H9 (cell line): ENCODE results near the gene ABTB1. TPM values are rescaled to one million over a fixed set of nuclear protein-coding genes. Genes with fewer than 3 reads are reported as not detected.

Experiments
- DNase-seq: peaks from one replicate; pipeline ENCODE4 v3.0.0-alpha.2; 2017
- H2AFZ ChIP-seq: one replicate; pipeline ENCODE4 v1.6.1; 2013; ENCODE audit warnings: mild to moderate bottlenecking, low read length, control low read depth, moderate library complexity
- H2AK5ac ChIP-seq: 2 replicates; pipeline ENCODE4 v1.6.1; 2013; ENCODE audit warnings: low read length, control low read depth, mixed read lengths; ENCODE audit not compliant: insufficient read length
- H2BK120ac ChIP-seq: one replicate; pipeline ENCODE4 v1.6.1; 2013; ENCODE audit warnings: low read depth, mild to moderate bottlenecking, low read length, control low read depth, inconsistent platforms; ENCODE audit not compliant: poor library complexity, severe bottlenecking
- H2BK12ac ChIP-seq: 2 replicates; pipeline ENCODE4 v1.6.1; 2013; ENCODE audit warnings: low read length, control low read depth, mixed read lengths, low read depth; ENCODE audit not compliant: insufficient read length
- H2BK15ac ChIP-seq: 2 replicates; pipeline ENCODE4 v1.6.1; 2013; ENCODE audit warnings: low read depth, low read length, control low read depth
- H2BK20ac ChIP-seq: one replicate; pipeline ENCODE4 v1.6.1; 2013; ENCODE audit warnings: low read depth, mild to moderate bottlenecking, low read length, control low read depth, inconsistent platforms; ENCODE audit not compliant: poor library complexity, severe bottlenecking
- H2BK5ac ChIP-seq: 2 replicates; pipeline ENCODE4 v1.6.1; 2013; ENCODE audit warnings: low read length, control low read depth, mixed read lengths; ENCODE audit not compliant: insufficient read length
- H3K14ac ChIP-seq: 2 replicates; pipeline ENCODE4 v1.6.1; 2013; ENCODE audit warnings: low read length, control low read depth; ENCODE audit not compliant: insufficient read depth
- H3K18ac ChIP-seq: 2 replicates; pipeline ENCODE4 v1.6.1; 2013; ENCODE audit warnings: low read depth, mild to moderate bottlenecking, mixed read lengths, low read length, control low read depth; ENCODE audit not compliant: insufficient read length
- H3K23ac ChIP-seq: 2 replicates; pipeline ENCODE4 v1.6.1; 2013; ENCODE audit warnings: low read length, control low read depth, mixed read lengths, low read depth; ENCODE audit not compliant: insufficient read length
- H3K23me2 ChIP-seq: 2 replicates; pipeline ENCODE4 v1.6.1; 2013; ENCODE audit warnings: low read depth, mild to moderate bottlenecking, mixed read lengths, low read length, control low read depth; ENCODE audit not compliant: insufficient read length, poor library complexity, severe bottlenecking
- H3K27ac ChIP-seq: 2 replicates; pipeline ENCODE4 v1.5.1; 2013; ENCODE audit warnings: low read length, control low read depth, mixed read lengths, low read depth; ENCODE audit not compliant: insufficient read length
- H3K27me3 ChIP-seq: 2 replicates; pipeline ENCODE4 v1.6.1; 2013; ENCODE audit warnings: low read length, control low read depth, inconsistent platforms; ENCODE audit not compliant: insufficient read depth
- H3K4ac ChIP-seq: 2 replicates; pipeline ENCODE4 v1.6.1; 2013; ENCODE audit warnings: low read depth, mild to moderate bottlenecking, control low read depth, inconsistent platforms, low read length, moderate library complexity
- H3K4me1 ChIP-seq: 2 replicates; pipeline ENCODE4 v1.6.1; 2013; ENCODE audit warnings: low read length, control low read depth, inconsistent platforms; ENCODE audit not compliant: insufficient read depth
- H3K4me2 ChIP-seq: 2 replicates; pipeline ENCODE4 v1.6.1; 2013; ENCODE audit warnings: low read length, control low read depth, mixed read lengths; ENCODE audit not compliant: insufficient read length, insufficient read depth
- H3K56ac ChIP-seq: 2 replicates; pipeline ENCODE4 v1.6.1; 2013; ENCODE audit warnings: low read depth, mild to moderate bottlenecking, mixed read lengths, low read length, control low read depth; ENCODE audit not compliant: insufficient read length
- H3K79me1 ChIP-seq: 2 replicates; pipeline ENCODE4 v1.6.1; 2013; ENCODE audit warnings: low read depth, mild to moderate bottlenecking, moderate library complexity, low read length, control low read depth, inconsistent platforms; ENCODE audit not compliant: insufficient read depth, poor library complexity, severe bottlenecking
- H3K79me2 ChIP-seq: 2 replicates; pipeline ENCODE4 v1.6.1; 2013; ENCODE audit warnings: low read length, control low read depth, inconsistent platforms; ENCODE audit not compliant: insufficient read depth
- H3K9ac ChIP-seq: 2 replicates; pipeline ENCODE4 v1.6.1; 2013; ENCODE audit warnings: low read length, control low read depth, mixed read lengths; ENCODE audit not compliant: insufficient read length; ENCODE audit errors: extremely low read depth
- H3K9me3 ChIP-seq: one replicate; pipeline ENCODE4 v1.6.1; 2013; ENCODE audit warnings: low read depth, low read length, inconsistent platforms; ENCODE audit not compliant: control insufficient read depth
- H3T11ph ChIP-seq: one replicate; pipeline ENCODE4 v1.6.1; 2013; ENCODE audit warnings: mild to moderate bottlenecking, low read length, control low read depth, inconsistent platforms
- H4K20me1 ChIP-seq: one replicate; pipeline ENCODE4 v1.6.1; 2013; ENCODE audit not compliant: control insufficient read depth, insufficient read length, insufficient read depth
- H4K5ac ChIP-seq: 2 replicates; pipeline ENCODE4 v1.6.1; 2013; ENCODE audit warnings: low read depth, mild to moderate bottlenecking, mixed read lengths, low read length, control low read depth; ENCODE audit not compliant: insufficient read length
- H4K8ac ChIP-seq: replicated peaks from 2 replicates; pipeline ENCODE4 v1.6.1; 2013; ENCODE audit warnings: low read length, control low read depth, mixed read lengths, low read depth; ENCODE audit not compliant: insufficient read length
- H4K91ac ChIP-seq: 2 replicates; pipeline ENCODE4 v1.6.1; 2013; ENCODE audit warnings: low read depth, mild to moderate bottlenecking, moderate library complexity, mixed read lengths, low read length, control low read depth; ENCODE audit not compliant: insufficient read length
- H3K27ac Mint-ChIP-seq, 3 experiments: 2 replicates in 2 of 3; 3 replicates in 1 of 3; pipeline ENCODE4 v1.8.0; 2020 to 2021; ENCODE audit warnings: mixed read lengths in 3 of 3, mild to moderate bottlenecking in 1 of 3, moderate library complexity in 1 of 3
- H3K27me3 Mint-ChIP-seq: 2 replicates; pipeline ENCODE4 v1.8.0; 2021; ENCODE audit warnings: low read depth, mild to moderate bottlenecking, moderate library complexity, mixed read lengths
- H3K36me3 Mint-ChIP-seq, 3 experiments: 2 replicates in 2 of 3; 3 replicates in 1 of 3; pipeline ENCODE4 v1.8.0; 2020 to 2021; ENCODE audit warnings: low read depth in 3 of 3, mixed read lengths in 3 of 3; ENCODE audit not compliant: insufficient read depth in 1 of 3
- H3K4me1 Mint-ChIP-seq, 2 experiments: 2 replicates each; pipeline ENCODE4 v1.8.0; 2020; ENCODE audit warnings: mixed read lengths in 2 of 2
- H3K4me3 Mint-ChIP-seq, 2 experiments: 2 replicates in 1 of 2; 3 replicates in 1 of 2; pipeline ENCODE4 v1.8.0; 2020 to 2021; ENCODE audit warnings: mild to moderate bottlenecking in 2 of 2, mixed read lengths in 2 of 2, moderate library complexity in 1 of 2
- H3K9me3 Mint-ChIP-seq, 2 experiments: 2 replicates in 1 of 2; 3 replicates in 1 of 2; pipeline ENCODE4 v1.8.0; 2020; ENCODE audit warnings: mild to moderate bottlenecking in 2 of 2, mixed read lengths in 2 of 2, moderate library complexity in 1 of 2
- CTCF ChIP-seq: fragments of 200-600 bp; sonication (generic); conservative IDR thresholded peaks from 3 replicates; pipeline ENCODE4 v1.8.0; 2021; ENCODE audit warnings: antibody characterized with exemption, mild to moderate bottlenecking
- WGBS: extraction: QIAGEN DNeasy Blood & Tissue Kit; methylation state at CpG from one replicate; pipeline ENCODE4 v1.1.7; 2013; ENCODE audit warnings: missing lambda C conversion rate, low lambda C conversion rate, mixed read lengths; ENCODE audit not compliant: insufficient read length; ENCODE audit errors: extremely low coverage; 5-methylcytosine and 5-hydroxymethylcytosine counted together
- total RNA-seq: library from RNA; stranded (reverse); gene quantifications from 2 replicates; pipeline ENCODE4 v1.2.1, GENCODE V29; 2021

Gene ABTB1
- total RNA-seq, 1 experiment from 2014 or later = 6.2 TPM

DNA sequence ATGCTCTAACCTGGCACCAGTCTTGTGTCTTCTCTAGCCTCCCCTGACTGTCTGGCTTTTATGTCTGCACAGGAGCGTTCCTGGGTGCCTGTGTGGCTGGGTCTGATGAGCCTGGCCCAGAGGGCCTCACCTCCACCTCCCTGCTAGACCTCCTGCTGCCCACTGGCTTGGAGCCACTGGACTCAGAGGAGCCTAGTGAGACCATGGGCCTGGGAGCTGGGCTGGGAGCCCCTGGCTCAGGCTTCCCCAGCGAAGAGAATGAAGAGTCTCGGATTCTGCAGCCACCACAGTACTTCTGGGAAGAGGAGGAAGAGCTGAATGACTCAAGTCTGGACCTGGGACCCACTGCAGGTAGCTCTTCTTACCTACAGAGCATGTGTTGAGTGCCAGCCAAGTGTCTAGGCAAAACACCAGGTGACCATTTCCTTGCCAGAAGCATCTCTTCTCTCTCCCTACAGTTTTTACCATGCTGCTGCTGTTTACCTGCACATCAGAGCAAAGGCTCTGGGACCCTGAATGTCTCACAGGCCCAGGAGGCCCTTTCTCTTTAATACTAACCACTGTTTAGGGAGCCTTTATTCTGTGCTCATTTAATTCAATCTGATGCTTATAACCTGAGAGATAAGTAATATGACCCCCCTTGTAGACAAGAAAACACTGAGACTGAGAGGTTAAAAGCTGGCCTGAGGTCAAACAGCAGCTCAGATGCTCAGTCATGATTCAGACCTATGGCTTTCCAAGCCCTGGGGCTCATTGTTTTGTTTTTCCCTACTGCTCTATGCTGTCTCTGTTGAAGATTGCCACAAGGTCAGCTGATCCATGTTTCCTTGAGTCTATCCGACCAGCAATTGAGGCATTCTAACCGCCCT is 33.3 kb upstream of the ABTB1 start:
- H3K27me3 ChIP-seq = no peaks in the 10 kb centered on the region
- H2BK5ac ChIP-seq = no peak overlapping the region
- peaks cover 5% of the 10 kb centered on the region for H4K20me1 ChIP-seq
- H2AFZ ChIP-seq = no peak overlapping the region
- no peak overlapping the region for H3K4me2 ChIP-seq
- H3T11ph ChIP-seq = no peak overlapping the region
- no peak overlapping the region for H2BK120ac ChIP-seq
- no peaks in the 10 kb centered on the region for H3K79me2 ChIP-seq
- no CpG with 5 or more reads among the region's 5 CpGs for WGBS
- no peak overlapping the region for H3K56ac ChIP-seq
- no peak overlapping the region for H4K8ac ChIP-seq
- DNase-seq = no peak
- no peak overlapping the region for H3K18ac ChIP-seq
- no peak overlapping the region for H3K14ac ChIP-seq
- Mint-ChIP-seq H3K27ac (peak overlapping the region in 2 of 3 experiments; percentile 24 to 82; a peak in 2 of 7 replicates), H3K27me3 (no peaks in the 10 kb centered on the region), H3K9me3 (no peaks in the 10 kb centered on the region), H3K36me3 (peaks cover 5 to 11% (median 10%) of the 10 kb centered on the region in 3 experiments; a peak in 4 of 7 replicates), H3K4me3 (no peak overlapping the region), H3K4me1 (peaks cover 5 to 9% of the 10 kb centered on the region in 2 experiments)
- no peak overlapping the region for H3K23ac ChIP-seq
- H2BK12ac ChIP-seq = no peak overlapping the region
- H3K23me2 ChIP-seq = no peaks in the 10 kb centered on the region
- no peak overlapping the region for H4K5ac ChIP-seq
- no peak for TF ChIP-seq CTCF
- H3K79me1 ChIP-seq = no peaks in the 10 kb centered on the region
- no peak overlapping the region for H2AK5ac ChIP-seq
- no peak overlapping the region for H2BK20ac ChIP-seq
- no peak overlapping the region for H3K9ac ChIP-seq
- no peak overlapping the region for H3K4ac ChIP-seq
- no peaks in the 10 kb centered on the region; the same call in 1 of the 2 replicates for H3K4me1 ChIP-seq
- H2BK15ac ChIP-seq = no peak overlapping the region
- H4K91ac ChIP-seq = no peak overlapping the region
- H3K9me3 ChIP-seq = no peaks in the 10 kb centered on the region
- no peak overlapping the region for H3K27ac ChIP-seq
